Activated CD8-positive, alpha-beta memory T cell treated with anti-CD3 and anti-CD28 coated beads for 4 hours (primary cell): ENCODE data around the gene CMSS1.

Experiments used
- DNase-seq, 2 donors: peaks; one replicate each; pipeline ENCODE4 v3.0.0-alpha.2; 2020; ENCODE audit warnings: low read depth in 2 of 2

Gene CMSS1

DNA sequence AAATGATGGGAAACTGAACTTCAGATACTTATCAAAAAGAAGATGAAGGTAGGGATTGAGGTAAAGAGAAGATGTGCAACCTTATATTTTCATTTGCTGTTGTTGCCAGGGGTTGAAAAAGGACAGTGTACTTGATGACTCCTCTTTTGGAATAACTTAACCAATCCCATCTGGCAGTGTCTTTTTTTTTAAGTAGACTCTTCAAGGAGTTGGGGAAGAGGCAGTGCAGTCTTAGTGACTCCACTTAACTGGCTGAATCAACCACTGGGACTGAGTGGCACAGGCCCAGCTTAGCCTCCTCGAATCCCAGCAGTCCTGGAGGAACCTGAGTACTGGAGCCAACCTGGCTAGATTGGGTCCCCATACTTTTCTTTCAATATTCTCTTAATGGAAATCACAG, 323.9 kb downstream of the CMSS1 start:
- DNase-seq = no peak

DNA sequence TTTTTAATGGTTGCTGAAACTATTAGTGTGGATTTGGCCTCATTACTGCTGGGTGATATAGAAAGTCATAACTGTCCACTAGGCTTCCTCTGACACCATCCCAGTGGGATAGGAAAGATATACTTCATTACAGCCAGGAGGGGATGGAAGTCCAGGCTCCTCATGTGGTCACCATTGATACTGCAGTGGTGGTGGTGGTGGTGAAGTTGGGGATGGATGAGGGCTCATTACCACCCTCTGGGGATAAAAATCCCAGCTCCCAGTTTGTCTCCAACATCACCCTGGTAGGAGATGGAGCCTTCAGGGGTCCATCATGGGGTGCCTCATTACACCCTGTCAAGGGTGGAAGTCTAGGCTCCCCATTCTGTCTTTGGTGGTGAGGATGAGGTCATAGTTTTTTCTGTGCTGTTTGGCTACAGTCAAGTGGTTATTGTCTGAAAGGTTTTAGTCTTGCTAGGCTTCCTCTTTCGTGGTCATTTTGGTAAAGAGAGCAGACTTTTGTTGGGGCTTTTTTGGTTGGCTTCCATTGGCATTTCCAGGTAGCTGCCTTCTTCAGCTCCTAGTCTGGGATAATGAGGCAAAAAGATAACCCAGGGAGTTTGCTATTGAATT, 326.7 kb downstream of the CMSS1 start:
- DNase-seq = no peak

DNA sequence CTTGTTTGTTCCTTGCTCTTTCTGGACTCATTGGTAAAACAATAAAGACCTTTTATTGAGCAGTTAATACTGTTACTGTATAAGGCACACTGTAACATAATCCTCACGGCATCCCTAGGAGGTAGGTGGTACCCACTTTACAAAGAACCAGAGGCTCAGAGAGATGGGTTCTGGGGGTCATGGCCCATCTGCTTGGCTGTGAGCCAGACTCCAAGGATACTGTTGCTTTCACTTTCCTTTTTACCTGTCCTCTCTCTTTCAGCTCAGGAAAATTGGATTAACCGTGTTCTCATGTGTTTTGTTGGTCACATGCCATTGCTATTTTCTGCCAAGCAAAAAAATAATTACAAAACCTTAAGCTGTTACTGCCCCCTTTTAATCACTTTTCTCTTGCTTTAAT, 331.5 kb downstream of the CMSS1 start:
- DNase-seq = no peak

DNA sequence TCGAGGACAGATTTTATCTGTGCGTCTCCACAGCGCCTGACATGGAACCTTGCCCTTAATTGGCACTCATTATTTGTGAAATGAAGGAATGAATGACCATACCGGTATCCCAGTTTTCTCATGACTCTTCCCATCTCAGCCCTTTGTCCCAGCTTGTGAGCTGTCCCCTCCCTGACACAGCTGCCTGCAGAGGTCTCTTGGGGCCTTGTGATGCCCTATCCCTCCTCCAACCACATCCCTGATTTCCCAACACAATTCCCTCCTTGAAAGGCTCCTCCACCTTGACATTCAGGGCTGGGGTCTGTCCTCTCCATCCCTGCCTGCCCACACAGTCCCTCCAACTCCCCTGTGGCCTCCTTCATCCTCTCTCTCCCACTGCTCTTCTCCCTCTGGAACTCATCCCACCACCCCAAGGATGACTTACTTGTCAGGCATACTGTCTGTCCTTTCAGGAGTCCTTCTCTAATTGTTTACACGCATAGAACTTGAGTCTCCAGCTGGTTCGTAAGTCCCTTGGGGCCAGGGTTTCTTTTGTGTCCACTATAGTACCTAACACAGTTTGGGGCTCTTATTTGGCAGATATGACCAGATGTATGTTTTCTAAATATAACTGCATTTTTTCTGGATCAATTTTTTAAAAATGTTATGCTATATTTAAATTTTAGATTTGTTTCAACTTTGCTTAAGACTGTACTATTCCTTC, 332.2 kb downstream of the CMSS1 start:
- DNase-seq = no peak

DNA sequence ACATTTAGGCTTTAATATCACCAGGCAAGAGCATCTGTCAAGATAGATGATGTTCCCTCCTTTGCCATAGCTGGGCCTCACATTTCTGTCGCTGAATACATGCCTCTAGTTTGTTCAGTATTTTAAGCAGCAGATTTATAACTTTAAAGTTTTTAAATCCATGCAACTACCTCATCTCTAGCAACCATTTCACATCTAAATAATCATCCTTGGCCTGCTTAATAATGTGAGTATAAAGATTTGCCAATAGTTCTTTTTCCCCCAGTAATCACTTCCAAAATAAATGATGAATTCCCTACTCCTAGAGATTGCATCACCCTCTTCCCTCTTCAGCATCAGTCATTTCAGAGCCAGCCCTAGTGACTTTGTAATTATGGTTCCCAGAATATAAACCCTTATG, 332.8 kb downstream of the CMSS1 start:
- no peak for DNase-seq

DNA sequence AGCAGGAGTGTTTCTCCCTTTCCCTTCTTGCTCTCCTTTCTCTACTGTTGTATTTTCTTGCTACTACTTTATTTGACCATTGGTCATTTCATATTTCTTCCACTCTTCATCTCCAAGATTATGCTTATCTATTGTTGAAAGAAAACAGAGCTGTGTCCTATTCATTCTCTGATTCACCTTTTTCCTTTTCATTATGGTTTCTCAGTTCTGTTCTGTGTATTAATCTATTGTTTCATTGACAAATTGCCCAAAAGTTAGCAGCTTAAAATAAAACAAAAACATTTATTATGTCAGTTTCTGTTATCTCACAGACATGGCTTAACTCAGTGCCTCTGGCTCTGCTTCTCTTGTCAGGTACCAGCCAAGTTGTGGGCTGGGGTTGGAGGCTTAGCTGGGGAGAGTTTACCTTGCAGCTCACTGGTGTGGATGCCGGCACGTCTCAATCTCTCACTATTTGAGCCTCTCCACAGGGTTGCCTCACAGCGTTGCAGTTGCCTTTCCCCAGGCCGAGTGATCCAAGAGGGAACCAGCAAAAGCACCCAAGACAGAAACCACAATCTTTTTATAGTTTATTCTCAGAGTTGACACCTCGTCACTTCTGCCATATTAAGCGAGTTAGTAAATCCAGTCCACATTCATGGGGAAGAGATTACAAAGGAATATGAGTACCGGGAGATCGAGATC, 333.5 kb downstream of the CMSS1 start:
- no peak for DNase-seq

DNA sequence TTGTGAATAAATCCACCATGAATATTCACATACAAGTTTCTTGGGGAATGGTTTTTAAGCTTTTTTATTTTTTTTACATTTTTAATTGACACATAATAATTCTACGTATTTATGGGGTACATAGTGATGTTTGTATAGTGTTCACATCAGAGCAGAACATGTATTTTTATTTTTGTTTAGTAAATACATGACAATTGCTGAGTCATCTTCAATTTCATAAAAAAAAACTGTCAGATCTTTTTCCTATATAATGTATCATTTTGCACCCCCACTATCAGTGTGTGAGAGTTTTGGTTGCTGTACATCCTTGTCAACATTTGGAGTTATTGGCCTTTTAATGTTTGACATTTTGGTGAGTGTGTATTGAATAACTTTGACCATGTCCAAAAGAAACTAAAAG, 336.5 kb downstream of the CMSS1 start:
- no peak for DNase-seq

DNA sequence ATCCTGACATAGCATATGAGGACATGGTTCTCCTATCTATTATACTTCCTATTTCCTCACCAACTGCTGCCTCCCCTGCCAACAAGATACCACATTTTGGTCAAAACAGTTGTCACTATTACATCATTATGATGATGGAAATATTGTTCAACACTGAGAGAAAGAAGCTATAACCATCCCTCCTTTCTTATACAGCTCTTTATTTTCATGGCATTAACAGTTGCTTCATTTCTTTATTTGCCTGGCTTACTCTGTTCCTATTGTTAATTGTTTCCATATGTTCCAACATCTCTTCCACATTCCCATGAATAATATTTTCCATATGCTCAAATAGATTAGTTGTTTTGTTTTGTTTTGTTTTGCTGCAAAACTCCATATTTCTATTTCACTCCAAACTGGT, 337.5 kb downstream of the CMSS1 start:
- no peak for DNase-seq

DNA sequence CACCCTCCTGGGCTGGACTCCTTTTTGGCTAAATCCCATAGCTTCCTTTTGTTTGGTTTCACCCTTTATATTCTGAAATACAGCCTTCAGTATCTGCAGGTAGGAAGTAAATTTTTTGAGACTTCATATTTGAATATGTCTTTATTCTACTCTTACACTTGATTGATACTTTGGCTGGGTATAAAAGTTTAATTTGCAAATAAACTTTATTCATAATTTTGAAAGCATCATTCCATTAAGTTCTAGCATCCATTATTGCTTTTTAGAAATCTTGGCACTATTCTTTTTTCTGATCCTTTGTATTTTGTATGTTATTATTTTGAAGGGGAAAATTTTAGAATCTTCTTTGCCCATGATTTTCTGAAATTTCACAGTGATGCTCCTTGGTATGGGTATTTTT, 337.9 kb downstream of the CMSS1 start:
- DNase-seq = no peak

DNA sequence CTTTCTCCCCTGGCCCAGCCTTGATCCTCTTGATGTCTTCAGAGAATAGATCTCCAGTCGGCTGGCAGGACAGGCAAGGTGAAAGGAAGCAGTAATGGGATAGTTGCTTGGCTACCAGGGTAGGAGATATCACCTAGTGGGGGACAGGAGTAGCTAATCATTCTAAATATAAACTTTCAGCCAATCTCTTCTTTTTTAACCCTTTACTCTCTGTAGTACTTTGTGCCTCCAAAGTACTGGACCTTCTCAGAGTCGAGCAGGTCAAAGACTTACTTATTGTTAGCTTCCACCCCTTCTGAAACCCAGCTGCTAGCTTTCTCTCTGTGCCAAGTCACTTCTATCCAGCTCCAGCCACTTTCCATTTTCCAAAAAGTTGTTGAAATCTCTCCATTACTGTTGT, 340.0 kb downstream of the CMSS1 start:
- no peak for DNase-seq

DNA sequence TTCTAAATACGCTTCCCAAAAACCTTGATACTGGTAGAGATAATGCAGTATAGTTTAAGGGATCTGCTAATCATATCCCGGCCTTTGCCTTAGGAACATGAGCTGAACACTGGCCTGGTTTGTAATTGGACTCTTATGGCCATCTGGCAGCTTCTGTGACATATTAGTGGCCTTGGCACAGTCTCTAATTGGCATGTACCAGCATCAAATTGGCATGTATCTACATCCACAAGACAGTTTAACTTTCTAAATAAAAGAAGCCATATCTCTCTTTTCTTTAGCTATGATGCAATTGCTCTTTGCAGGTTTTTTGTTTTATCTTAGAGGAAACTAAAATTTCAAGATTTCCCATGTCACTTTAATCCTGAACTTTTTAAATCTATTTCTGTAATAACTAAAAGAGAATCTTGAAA, 341.3 kb downstream of the CMSS1 start:
- DNase-seq = no peak

DNA sequence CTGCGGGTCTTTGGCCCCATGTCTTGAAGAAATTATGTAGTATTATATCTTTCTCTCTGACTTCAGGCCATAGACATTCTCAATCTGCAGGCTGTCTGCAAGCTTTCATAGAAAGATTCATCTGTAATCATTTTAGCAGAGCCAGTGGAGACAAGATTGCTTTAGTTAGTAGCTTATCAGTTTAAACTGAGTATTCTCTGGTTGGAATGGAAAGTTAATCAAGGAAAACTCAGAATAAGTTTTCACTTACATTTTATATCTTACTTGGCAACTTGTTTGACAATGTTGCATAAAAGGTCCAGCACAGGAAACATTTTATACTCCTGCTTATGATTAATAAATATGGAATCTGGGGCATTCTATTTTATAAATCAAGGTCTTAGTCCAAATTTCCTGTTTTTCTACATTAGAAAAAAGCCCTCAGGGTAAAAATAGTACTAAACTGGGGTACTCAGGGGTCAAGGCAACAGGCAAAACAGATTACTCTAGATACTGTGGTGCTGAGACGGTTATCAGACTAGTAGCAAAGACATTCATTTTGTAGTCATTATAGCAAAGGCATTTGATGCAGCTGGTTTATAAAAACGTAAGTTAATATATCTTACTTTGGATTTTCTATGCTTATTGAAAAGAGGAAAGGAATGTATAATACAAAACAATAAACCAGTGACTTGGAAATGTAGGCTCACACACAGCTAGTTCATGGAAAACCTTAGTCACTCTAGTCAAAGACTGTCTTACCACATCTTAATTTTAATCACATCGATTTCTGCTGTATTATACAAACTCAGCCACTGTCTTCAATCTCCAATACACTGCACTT, 341.9 kb downstream of the CMSS1 start:
- no peak for DNase-seq

DNA sequence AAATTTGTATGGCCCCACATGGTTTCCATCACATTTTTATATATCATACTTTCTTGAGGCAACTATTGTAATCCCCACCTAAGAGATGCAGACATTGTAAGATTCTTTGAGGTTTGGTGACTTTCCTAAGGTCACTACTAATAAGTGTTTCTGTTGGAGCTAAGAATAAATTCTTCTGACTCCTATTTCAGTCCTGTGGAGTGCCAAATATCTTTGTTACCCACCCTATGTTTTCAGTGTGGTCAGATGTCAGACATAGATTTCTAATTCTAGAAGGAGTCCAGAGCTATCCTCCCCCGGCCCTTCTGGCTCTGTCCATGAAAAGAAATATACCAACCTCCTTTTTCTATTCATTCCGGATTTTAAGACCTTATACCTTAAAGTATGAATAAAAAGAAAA, 342.9 kb downstream of the CMSS1 start:
- DNase-seq = no peak

DNA sequence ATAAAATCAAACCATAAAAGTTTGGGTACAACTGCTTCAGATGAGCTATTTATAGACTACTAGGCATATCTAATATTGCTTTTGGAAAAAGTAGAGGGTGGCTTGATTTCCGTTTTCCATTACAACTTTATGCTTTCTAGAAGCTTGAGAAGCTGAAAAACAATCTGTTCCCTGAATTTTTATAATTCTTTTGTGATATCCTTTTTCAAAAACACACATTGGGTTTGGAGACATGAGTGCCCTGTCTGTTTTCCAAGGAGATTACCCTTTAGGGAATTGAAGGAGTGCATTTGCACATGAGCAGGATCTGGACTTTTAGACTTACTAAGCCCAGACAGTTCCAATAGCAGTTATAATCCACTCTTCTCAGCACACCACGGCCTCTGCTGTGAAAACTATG, 346.1 kb downstream of the CMSS1 start:
- DNase-seq = no peak

DNA sequence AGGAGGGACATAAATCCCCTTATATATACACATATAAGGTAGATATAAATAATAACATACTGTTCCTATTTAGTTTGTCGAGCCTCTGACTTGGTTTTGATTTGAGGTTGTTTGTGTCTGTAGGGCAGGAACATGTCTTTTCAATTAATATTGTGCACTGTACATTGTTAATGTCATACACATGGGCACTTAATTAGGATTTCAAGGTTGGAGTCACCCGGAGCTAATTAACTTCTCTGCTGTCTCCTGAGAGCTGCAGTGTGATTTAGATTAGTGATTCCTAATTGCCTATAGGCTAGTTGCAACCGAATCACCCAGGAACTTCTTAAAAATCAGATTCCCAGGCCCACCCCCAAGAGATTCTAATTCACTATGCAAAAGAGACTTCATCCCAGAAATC, 347.1 kb downstream of the CMSS1 start:
- no peak for DNase-seq

DNA sequence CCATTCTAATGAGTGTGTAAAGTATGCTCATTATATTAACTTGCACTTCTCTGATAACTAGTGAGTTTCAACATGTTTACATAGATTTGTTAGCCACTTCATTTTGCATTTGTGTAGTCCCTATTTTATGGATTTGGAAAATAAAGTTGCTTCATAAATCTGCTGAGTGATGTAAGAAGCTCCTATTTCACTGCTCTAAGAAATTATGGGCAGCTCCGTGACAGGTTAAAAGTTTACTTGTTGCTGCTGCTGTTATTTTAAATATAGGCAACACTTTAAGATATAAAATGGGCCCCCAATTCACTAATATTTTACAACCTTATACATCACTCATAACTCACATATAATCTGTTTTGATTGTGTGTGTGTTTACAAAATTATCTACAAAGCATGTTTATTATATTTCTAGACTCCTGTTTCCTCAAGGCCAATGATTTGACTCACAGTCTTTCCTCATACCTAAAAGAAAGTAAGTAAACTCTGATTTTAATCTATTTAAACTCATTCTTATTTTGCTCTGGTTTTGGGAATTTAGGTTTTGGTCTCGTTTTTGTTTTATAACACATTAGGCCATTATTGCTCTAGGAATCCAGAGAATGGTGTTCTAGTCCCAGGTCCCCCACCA, 348.4 kb downstream of the CMSS1 start:
- no peak for DNase-seq

DNA sequence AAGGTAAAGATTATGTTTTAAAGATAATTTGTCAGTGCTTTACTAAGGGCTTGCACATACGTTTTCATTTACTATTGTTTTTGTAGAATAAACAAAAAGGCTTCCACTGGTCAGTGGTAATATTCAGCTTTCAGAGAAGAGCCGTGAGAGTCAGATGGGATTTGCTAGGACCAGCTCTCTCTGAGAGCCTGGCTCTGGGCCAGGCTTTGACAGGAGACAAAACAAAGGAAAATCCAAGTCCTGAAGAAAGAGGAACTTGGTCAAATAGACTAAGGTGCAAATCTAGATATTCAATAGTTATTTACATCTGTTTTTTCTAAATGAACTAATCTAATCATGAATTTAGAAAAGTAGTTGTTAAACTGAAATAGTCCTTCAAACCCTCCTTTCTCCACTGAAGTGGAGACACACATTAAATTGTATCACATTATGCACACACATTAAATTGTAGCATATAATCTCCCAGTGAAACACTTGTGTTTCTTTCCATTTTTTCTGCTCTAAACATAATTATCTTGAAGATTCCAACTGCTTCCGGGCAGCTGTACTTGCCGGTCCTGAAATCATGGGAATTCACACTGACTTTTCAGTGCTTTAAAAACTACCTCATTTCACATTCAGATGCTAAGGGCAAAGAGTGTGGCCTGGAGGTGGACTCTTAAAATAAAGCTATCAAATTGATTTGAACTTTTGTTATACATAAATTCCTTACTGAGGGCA, 351.7 kb downstream of the CMSS1 start:
- DNase-seq = no peak

DNA sequence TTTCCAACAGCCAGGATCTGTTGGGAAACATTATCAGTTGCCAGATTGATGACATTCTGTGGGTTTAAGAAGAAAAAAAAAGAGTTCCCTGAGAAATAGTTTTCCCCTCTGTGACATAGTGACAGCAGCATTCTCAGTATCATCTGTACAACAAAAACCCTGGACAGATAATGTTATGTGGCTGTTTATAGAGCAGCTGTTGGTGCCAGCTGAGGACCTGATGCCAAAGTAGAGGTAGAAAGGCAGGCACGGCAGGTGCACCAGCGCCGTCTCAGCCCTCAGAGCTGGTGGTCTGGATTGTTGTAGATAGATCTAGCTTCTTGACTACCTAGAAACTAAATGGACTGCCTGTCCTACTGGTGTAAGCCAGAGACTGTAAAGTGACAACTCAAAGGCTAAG, 352.8 kb downstream of the CMSS1 start:
- DNase-seq = no peak

DNA sequence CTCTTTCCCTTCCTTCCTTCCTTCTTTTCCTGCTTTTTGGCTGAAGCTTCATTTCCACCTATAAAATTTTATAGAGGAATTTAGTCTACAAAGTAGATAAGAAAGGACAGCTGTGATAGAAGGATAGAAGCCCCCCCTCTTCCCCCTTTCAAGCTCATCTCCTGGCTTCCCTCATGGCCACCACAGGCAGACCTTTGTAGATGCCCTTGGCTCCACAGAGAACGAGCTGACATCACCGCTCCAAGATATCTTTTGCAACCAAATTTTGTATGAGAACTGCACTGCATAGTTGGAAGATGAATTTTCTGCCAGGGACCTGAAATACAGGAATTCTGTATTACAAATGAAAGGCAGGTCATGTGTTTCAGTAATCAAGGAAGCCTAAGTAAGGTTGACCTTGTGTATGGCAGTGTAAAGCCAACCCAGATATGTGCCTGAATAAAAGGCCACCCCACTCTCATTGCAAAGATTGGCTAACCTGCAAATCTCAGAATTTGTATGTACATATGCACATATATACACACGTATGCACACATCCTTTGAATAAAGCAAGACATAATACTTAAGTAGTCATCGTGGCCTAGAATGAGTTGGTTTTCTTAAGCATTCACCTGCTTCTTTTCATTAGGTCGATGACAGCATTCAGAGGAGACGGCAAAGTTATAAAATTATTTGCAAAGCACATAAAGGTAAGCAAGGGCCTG, 353.7 kb downstream of the CMSS1 start:
- no peak for DNase-seq

DNA sequence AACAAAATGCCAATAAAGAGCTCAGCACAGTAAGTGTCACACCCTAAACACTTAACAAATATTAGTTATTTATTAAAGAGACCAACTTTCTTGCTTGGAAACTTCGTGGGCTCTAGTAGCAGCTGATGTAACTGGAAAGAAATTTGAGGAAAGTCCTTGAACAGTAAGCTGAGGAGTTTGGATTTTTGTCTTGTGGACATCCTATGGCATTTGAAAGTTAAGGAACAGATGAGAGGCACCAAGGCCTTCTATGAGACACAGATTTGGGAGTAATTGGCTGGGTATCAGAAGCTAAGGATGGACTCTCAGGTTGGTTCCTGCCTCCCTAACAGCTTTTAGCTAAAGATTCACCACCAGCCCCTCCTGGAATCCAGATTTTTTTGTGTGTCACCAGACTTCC, 356.3 kb downstream of the CMSS1 start:
- DNase-seq = no peak
